ENCODE measurements around the gene JAG1.

GRCh38 chr20:10709916-10710315, 36.1 kb upstream of the JAG1 start:
- TF ChIP-seq CTCF (conservative IDR thresholded peaks at IDR 0.05; ENCODE audit: low read length) (no peak), EZH2phosphoT487 (IDR thresholded peaks at IDR 0.05; ENCODE audit: borderline replicate concordance, low read depth, low read length) (no peak)

All from OCI-LY7 (cell line).